GM19023 (cell line): ENCODE data around the gene USP46.

Experiments used
- ATAC-seq: cut with Tn5 transposase; IDR thresholded peaks from one replicate; pipeline ENCODE4 v1.9.1; 2021; ENCODE audit warnings: mild to moderate bottlenecking, moderate library complexity; ENCODE audit not compliant: unreplicated experiment

Gene USP46

DNA sequence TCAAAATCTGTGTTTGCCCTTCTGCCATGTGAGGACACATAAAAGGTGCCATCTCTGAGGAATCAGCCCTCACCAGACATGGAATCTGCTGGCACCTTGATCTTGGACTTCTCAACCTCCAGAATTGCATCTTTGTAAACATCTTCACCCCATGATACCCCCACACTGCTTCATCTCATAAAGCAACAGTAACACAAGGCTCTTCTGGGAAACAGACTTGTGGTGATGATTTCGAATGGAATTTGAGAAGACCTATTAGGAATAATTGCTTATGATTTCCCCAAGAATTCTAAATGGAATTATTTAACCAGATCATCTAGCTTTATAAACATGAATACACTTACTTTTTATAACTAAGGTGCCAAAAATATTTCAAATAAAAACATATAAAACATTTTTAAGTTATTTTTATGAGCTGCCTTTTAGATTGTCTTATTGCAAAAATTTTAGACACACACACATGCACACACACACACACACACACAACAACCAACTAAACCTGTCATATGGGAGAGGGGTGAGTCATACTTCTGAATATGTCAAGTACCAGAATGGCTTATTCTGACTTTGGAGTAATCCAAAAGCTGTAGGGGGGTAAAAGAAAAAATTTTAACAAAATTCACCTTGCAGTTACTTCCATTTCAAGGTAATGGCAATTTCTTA is 82.0 kb downstream of the USP46 start:
- ATAC-seq: no peak

DNA sequence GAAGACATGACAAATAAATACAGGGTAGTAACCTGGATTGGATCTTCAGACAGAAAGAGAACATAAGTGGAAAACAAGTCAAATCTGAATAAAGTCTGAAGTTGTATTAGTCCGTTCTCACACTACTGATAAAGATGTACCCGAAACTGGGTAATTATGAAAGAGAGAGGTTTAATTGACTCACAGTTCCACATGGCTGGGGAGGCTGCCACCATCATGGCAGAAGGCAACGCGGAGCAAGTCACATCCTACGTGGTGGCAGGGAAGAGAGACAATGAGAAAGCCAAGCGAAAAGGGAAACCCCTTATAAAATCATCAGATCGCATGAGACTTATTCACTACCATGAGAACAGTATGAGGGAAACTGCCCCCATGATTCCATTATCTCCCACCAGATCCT is 82.8 kb downstream of the USP46 start:
- no peak for ATAC-seq

DNA sequence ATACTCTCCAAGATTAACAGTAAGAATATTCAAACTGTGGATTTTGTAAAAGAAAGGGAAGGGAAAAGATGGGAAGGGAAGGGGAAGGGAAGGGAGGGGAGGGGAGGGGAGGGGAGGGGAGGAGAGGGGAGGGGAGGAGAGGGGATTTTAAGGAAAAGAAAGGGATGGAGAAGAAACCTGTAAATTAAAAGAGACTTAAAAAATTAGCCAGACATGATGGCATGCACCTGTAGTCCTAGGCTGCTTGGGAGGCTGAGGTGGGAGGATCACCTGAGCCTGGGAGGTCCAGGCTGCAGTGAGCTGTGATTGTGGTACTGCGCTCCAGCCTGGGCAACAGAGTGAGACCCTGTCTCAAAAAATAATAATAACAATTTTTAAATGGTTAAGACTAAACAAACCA is 83.7 kb downstream of the USP46 start:
- ATAC-seq: no peak

DNA sequence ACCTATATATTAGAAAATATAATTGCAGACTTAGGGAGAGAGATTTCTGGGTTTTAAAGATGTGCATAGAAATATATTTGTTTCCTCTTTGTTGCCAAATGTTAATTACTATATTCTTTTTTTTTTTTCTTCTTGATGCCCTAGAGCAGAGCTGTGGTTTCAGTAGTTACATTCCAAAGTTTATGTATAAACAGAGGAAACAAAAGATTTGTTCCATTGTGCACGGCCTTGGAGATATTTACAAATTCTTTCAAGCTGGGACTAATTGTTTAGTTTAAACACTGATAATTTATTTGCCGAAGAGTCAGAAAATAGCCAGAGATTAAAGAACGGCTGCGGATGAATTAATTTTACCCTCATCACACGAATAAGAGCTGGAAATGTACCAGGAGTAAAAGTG is 85.1 kb downstream of the USP46 start:
- no peak for ATAC-seq

DNA sequence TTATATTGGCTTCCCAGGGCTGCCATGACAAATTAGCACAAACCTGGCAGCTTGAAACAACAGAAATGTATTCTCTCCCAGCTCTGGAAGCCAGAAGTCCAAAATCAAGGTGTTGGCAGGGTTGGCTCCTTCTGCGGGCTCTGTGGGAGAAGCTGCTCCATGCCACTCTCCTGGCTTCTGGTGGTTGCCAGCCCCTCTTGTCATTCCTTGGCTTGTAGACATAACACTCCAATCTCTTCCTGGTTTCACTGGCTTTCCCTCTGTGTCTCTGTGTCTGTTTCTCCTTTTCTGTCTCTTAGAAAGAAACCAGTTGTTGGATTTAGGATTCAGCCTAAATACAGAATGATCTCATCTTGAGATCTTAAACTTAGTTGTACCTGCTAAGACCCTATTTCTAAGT is 85.5 kb downstream of the USP46 start:
- ATAC-seq: no peak

DNA sequence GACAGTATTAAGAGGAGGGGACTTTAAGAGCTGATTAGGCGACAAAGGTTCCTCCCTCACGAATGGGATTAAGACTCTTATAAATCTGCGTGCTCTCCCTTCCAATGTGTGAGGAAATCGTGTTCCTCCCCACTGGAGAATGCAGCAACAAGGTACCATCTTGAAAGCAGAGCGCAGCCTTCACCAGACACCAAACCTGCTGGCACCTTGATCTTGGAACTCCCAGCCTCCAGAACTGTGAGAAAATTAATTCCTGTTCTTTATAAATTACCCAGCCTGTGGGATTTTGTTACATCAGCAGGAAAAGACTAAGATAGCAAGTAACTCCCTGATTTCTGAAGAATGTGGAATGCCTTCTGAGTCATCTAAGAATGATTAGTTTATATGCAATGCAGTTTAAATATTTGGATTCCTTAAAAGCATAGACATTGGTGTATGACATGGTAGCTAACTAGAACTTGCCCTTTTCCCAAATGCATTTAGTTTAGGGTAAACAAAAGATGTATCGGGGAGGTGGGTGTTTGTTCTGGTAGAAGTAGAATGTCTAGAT is 86.1 kb downstream of the USP46 start:
- ATAC-seq: no peak

DNA sequence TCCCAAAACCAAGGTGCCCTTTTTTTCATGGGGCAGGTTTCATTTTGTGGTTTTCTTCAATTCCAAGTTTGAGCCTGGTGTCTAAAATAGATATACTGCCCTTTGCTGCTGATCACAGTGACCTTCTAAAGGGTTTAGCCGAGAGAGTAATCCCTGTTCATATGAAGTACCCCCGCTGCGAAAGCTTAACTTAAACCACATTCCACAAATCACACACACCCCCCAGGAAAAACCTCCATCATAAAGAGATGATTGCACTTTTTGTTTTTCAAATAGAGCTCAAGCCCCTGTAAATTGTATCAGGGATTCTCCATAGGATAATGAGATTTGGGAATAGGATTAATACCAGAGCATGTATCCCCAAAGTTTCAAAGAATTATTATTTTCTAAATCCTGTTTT is 90.8 kb downstream of the USP46 start:
- ATAC-seq: no peak

DNA sequence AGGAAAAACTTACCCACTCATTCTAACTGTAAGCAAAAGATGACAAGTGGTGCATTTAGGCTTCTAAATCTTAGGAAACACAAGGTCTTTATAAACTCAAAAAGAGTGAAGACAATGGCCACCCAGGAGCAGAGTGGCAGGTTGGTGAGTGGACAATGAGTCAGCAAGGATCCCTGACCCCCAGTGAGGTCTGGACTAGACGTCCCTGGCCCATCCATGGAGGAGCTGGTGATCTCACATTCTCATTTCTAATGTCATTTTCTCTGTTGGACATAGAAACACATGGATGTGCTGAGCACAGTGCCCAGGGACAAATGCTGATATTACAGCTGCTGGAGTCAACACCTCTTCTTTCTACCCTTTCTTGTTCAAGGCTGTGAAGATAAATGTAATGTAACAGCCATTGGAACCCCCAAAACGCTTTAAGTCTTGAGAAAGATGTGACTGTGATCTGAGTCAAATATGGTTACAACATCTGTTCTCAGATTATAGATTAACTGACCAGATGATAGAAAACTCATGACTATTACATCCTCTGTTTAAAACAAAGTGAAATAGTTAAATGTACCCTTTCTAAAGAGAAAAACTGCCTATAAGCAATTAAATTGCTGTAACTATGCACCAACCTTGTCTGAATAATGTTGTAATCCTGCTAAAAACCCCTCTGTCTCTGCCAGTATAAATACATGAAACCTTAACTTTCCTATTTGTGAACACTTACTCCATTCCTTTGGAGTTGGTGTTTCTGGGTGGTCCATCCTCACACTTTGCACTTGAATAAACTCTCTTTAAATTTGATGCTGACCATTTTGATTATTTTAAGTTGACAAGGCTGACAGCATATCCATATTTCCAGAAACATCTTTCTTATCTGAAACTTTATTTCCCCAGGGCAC is 92.7 kb downstream of the USP46 start:
- ATAC-seq: no peak

DNA sequence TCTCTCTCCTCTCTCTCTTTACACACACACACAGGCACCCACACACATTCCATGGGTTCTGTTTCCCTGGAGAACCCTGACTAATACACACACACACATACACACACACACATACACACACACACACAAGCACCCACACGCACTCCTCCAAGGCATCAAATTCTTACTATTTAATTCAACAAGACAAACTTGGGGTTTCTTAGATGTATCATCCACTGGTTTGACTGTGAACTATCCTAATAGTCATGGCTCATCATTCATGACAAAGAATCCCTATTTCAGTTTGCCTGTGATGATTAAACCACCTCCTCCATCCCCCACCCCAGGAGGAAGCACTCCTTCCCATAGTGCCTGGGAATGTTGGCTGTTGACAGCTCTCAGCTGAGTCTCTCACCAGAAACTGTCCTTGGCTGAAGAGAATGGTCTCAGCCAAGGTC is 98.2 kb downstream of the USP46 start:
- ATAC-seq: no peak

DNA sequence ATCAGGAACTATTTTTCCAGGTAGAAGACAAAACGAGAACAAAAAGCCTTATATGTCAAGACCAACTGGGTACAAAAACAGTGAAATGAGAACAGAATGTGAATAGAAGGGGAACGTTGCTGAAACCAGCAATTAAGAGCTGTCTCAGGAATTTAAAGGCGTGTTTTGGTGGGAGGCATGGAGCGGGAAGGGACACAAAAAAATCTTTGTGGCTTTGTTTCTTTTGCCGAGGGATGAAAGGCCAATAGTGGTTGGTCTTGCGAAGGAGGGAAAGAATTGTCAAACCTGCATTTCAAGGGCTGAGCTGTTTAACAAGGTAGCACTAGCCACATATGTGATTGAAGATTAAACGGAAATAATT is 103.8 kb downstream of the USP46 start:
- ATAC-seq: no peak

DNA sequence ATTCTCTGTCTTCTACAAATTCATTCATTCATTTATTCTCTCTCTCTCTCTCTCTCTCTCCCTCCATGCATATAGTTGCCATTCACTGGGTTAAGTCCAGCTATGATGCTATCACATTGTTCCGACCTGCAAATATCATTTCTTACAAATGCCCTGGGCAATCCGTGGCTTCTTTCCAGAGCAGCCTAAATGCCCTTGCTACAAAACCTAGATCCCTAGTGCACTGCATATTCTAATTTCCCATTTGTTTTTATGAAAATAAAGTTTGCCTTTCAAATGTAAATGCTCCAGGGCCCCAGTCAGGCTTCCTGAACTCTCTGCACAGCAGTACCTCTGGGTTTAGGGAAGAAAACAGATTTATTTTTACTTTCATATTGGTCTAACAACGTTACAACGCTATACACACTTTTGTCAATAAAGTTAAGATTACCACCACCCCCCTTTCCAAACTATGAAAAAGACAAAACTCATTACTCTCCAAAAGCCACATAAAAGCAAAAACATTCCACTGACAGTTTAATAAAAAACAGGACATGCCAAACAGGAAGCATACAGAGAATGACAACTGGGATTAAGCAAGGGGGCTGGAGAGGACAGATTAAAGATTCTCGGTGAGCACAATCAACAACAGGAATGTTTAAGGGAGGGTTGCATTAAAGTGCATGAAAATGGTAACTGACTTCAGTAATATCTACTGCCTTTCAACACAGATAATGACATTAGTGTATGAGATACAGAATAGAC is 104.3 kb downstream of the USP46 start:
- no peak for ATAC-seq

DNA sequence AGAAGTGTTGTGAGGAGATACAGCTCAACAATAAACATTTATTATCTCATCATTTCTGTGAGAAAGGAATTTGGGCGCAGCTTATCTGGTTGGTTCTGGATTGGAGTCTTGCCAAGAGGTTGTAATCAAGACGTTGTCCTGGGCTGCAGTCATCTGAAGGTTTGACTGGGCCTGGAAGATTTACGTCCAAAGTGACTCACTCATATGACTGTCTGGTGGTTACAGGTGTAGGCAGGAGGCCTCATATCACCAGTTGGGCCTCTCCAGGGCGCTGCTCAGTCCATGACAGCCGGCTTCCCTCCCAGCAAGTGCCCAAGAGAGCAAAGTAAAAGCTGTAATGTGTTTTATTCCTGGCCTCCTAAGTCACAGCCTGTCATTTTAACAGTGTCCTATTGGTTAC is 106.3 kb downstream of the USP46 start:
- no peak for ATAC-seq

DNA sequence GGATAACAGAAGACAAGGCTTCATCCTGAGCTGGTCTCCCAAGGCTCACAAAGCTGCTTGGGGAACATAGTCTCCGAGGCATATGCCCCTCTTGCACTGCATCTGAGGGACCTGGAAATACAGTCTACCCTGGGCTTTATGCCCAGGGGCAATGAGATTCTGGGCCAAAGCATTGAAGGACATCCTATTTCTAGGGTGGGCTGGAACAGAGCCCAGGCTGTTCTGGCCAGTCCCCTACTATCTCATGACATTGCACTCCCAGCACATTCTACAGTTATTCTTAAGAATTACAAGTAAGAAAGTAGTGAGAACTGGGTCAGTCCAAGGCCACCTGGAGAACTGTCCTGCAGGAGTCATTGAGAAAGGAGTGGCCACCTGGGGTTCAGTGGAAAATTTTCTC is 107.6 kb downstream of the USP46 start:
- ATAC-seq: no peak

DNA sequence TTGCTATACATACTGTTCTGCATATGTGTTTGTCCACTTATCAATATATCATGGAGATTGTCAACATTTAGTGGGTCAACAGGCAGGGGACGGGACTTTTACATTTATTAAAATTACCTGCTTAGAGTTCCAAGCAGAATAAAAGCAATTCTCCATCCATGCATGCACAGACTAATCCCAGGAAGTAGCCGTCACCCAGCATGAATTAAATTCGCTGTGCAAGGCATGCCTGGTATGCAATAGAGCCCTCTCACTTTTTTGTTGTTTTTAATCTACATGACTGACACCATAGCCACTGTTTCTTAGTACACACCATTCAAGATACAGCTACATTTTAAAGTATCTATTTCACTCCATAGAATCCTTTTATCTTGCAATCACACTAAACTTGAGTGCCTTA is 108.9 kb downstream of the USP46 start:
- no peak for ATAC-seq

DNA sequence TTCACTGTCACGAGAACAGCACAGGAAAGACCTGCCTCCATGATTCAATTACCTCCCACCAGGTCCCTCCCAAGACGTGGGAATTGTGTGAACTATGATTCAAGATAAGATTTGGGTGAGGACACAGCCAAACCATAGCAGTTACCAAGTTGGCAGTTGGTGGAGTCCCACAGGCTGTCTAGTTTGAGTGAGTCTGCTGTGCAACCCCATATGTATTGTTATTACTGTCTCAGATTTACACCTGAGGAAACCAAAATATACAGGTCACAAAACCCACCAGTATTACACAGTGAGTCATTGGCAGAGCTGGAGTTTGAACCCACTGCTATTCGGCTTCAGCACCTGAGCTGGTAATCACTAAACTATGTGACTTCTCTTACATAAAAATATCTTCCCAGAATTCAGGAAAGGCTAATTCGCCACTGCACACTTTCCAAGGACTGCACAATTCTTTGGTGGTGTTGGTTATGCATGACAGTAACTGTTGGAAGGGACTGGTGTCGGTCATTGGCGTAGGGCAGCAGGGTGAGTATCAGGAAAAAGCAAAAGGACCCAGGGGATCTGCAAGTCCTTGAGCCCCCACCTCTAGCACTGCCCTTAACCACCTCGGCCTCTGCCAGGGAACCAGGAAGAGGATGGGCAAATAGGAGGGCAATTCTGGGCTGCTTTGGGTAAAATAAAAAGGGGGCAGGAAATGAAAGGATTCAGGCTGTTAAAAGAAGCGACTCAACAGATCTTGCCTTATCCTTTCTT is 110.1 kb downstream of the USP46 start:
- ATAC-seq: no peak

DNA sequence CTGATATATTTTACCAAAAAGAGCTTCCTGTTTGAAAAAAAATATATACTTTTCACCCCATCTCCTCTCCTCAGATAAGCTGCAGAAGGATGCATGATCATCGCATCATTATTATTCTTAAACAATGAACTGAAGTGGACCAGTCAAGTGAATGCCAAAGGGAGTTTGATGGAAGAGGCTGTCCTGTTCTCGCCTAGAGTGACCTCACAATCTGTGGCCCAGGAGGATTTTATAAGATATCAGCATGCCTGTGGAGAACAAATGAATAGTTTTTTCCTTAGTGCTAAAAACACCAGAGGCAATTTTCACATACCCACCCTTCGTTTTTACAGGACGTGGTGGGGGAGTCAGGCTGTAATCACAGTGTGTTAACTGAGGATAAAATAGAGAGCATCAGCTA is 112.7 kb downstream of the USP46 start:
- ATAC-seq: no peak

DNA sequence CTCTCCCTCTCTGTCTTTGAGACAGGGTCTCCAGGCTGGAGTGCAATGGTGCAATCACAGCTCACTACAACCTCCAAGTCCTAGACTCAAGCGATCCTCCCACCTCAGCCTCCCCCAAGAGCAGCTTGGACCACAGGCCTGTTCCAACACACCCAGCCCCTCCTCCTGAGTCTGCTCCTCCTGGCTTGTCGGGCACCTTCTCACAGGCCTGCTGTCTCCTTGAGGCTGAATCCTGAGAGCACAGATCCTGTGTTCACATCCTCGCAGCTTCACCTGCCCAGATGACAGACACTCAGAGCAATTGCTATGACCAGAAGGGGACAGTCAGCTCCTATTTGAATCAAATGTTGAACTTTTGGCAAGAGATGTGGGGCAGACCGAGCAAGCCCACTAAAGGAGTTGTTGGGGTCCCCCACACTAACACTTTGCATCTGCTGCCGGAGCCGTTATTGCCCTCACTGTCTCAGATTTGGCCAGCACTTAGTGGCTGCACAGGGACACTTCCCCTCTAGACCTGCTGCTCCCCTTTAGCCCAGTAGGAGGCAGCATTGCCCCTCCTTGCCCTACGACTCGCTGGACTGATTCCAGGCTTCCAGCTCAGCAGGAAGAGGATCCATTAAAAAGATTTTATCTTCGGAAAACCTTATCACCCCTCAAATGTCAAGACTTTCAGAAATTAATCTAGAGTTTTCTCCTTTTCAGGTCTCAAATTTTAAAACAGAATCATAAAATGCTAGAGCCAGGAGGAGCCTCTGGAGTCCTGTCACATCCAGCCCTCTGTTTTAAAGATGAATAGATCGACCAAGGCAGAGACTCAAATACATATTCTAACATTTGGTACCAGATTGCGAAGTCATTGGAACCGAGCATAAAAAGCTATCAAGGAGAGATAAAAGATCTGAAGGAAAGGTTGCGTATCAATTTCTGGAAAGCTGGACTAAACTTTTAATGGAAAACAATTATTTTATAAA is 113.7 kb downstream of the USP46 start:
- ATAC-seq: peak; percentile 79
